Suprapubic skin (tissue), 3 donors: ENCODE measurements around the gene CXXC4.

Source experiments
- CTCF ChIP-seq, 2 donors: fragments of 200-600 bp in 1 of 2; fragments of 450-650 bp in 1 of 2; sonication (generic) in 1 of 2; IDR thresholded peaks; one replicate each; pipeline ENCODE4 v1.5.1; 2016 to 2019; ENCODE audit warnings: antibody characterized with exemption in 2 of 2, mild to moderate bottlenecking in 1 of 2, moderate library complexity in 1 of 2
- EP300 ChIP-seq: sonication (generic); formaldehyde crosslinking; IDR thresholded peaks from one replicate; pipeline ENCODE4 v1.6.1; 2017; ENCODE audit warnings: antibody characterized with exemption
- POLR2A ChIP-seq, 2 donors: fragments of 450-650 bp; IDR thresholded peaks; one replicate each; pipeline ENCODE4 v1.6.1; 2017; ENCODE audit warnings: antibody characterized with exemption in 2 of 2, mild to moderate bottlenecking in 2 of 2, moderate library complexity in 2 of 2

DNA sequence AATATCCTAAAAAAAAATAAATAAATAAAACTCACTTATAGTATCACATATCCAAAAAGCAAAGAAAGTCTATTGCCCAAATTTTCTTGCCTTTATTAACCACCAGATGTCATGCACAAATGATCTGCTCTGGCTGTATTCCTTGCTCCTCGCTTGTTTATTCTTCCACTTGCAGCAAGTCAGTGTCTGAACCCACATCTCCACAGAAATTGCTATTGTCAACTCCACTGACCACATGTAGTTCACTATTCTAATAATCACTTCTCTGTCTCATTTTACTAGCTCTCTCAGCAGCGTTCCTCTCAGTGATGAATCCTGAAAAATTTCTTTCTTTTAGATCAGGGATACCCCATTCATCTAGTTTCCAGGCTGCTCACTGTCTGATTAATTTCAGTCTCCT lies 29.3 kb upstream of the CXXC4 start:
- TF ChIP-seq CTCF (IDR thresholded peaks at IDR 0.05) = no peak
- TF ChIP-seq POLR2A (IDR thresholded peaks at IDR 0.05) = no peak
- no peak for TF ChIP-seq EP300
